Peyer's patch (tissue), 4 donors: ENCODE results near the gene TOX2.

Experiments used
- POLR2A ChIP-seq, 2 donors: fragments of 450-650 bp; IDR thresholded peaks; one replicate each; pipeline ENCODE4 v1.5.1; 2017; ENCODE audit warnings: antibody characterized with exemption in 2 of 2, mild to moderate bottlenecking in 2 of 2, moderate library complexity in 2 of 2
- TF ChIP-seq, protein P1 (sequence below), 6 experiments: fragments of 450-650 bp in 4 of 6; fragments of 200-600 bp in 2 of 6; sonication (generic) in 1 of 6; IDR thresholded peaks; one replicate each; pipeline ENCODE4 v1.5.1; 2017 to 2019; ENCODE audit warnings: antibody characterized with exemption in 6 of 6, mild to moderate bottlenecking in 3 of 6, moderate library complexity in 1 of 6

DNA sequence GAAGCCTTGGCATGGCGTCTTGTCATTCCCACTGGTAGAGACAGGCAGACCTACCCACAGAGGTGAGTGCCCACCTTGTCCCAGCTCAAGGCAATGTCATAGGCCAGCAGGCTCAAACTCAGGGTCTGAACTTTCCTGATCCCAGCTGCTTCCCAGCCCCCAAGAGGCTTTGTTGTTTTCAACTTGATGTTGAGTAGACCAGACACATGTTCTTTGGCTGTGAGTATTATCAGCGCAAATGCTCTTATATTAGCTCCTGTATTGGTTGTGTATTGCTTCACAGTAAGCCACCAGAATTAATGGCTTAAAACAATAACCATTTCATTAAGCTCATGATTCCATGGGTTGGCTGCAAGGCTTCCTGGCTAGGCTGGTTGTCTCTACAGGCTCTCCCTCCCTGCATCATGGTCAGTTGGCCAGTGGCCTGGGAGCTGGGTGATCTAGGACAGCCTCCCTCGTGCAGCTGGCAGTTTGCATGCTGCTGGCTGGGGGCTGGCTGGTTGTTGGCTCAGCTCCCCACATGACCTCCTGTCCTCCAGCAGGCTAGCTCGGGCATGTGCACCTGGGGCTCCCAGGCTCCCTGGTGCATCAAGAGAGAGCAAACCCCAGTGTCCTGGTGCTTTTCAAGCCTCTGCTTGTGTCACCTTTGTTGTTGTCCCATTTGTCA lies 21.6 kb downstream of the TOX2 start:
- TF ChIP-seq, protein P1, sequence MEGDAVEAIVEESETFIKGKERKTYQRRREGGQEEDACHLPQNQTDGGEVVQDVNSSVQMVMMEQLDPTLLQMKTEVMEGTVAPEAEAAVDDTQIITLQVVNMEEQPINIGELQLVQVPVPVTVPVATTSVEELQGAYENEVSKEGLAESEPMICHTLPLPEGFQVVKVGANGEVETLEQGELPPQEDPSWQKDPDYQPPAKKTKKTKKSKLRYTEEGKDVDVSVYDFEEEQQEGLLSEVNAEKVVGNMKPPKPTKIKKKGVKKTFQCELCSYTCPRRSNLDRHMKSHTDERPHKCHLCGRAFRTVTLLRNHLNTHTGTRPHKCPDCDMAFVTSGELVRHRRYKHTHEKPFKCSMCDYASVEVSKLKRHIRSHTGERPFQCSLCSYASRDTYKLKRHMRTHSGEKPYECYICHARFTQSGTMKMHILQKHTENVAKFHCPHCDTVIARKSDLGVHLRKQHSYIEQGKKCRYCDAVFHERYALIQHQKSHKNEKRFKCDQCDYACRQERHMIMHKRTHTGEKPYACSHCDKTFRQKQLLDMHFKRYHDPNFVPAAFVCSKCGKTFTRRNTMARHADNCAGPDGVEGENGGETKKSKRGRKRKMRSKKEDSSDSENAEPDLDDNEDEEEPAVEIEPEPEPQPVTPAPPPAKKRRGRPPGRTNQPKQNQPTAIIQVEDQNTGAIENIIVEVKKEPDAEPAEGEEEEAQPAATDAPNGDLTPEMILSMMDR (IDR thresholded peaks at IDR 0.05) = no peak
- TF ChIP-seq POLR2A (IDR thresholded peaks at IDR 0.05) = no peak
